Measurements from ENCODE around the gene TNFRSF8. TPM values are rescaled to one million over a fixed set of nuclear protein-coding genes. Genes with fewer than 3 reads are reported as not detected.

TNFRSF8 gene
- total and polyA plus RNA-seq, 9 of the 15 experiments (the other 6 are each of a cell fraction or from before 2014, with no cell fraction given), result 3.5 to 38.4 (median 17.1) TPM

GRCh38 chr1:12059722-12060464 is 3.2 kb upstream of the TNFRSF8 start:
- H3K27ac ChIP-seq (ENCODE audit: extremely low read depth, low read depth, low read length), result no peak overlapping the region

More at GRCh38 chr1:12059722-12060464, 3.2 kb upstream of the TNFRSF8 start:
- intact Hi-C loops (cut with micrococcal nuclease), result no loop called here
- BruUV-seq (replicated peaks), result no TSS peak
- ChIA-PET CTCF (ENCODE audit: low intra/inter-chr PET ratio) (no interaction called here), POLR2A (interaction anchor here (0.5 to 1.6 kb wide), 3 partner anchors 150 to 236 kb away, joined by 3 to 7 read pairs (median 3); no protein-coding TSS in a partner anchor)
- Histone ChIP-seq H3K9me1 (ENCODE audit: control insufficient read depth, insufficient read depth, low read length) (no peaks in the 10 kb centered on the region), H3K4me2 (ENCODE audit: insufficient read depth, low read length) (no peak overlapping the region), H3K4me3 (no peak overlapping the region), H2AFZ (ENCODE audit: low read depth, low read length) (no peak overlapping the region), H3K27me3 (ENCODE audit: control insufficient read depth in 2 of 2, insufficient read depth in 2 of 2, low read length in 2 of 2) (no peaks in the 10 kb centered on the region), H3K79me2 (ENCODE audit: control insufficient read depth, insufficient read depth, low read length) (peaks cover 17% of the 10 kb centered on the region), H3K36me3 (ENCODE audit: control insufficient read depth, insufficient read depth, low read length) (no peaks in the 10 kb centered on the region), H3K9ac (ENCODE audit: insufficient read depth in 1 of 2, low read depth in 2 of 2, low read length in 2 of 2) (no peak overlapping the region), H3K4me1 (replicated peaks in 1 of 2; ENCODE audit: control insufficient read depth in 2 of 2, insufficient read depth in 2 of 2, low read length in 2 of 2) (peaks cover 27 to 30% of the 10 kb centered on the region in 2 experiments), H3K9me3 (replicated peaks; ENCODE audit: control insufficient read depth, insufficient read depth, low read depth, low read length) (0 out of 2 replicates have a peak, but pooled peaks cover 3% of the 10 kb centered on the region), H4K20me1 (replicated peaks; ENCODE audit: control insufficient read depth, insufficient read depth, low read length) (no peaks in the 10 kb centered on the region)
- WGBS (ENCODE audit: insufficient coverage, low coverage, missing lambda C conversion rate), result 14% methylated on average over 7 of the region's 7 CpGs
- in situ Hi-C loops (cut with MboI), result no loop called here
- TF ChIP-seq ZZZ3 (IDR thresholded peaks at IDR 0.05) (no peak), RBM22 (IDR thresholded peaks at IDR 0.05; ENCODE audit: low read depth, low read length, poor library complexity, severe bottlenecking) (no peak), NFIX (CRISPR knock-in tag; IDR thresholded peaks at IDR 0.05; ENCODE audit: low read depth) (no peak), ATF2 (CRISPR knock-in tag; IDR thresholded peaks at IDR 0.05) (no peak), HMGXB4 (CRISPR knock-in tag; IDR thresholded peaks at IDR 0.05) (no peak)
- FAIRE-seq (no peak), DNase-seq (ENCODE audit: extremely low read depth in 1 of 4, low spot score in 3 of 4) (no peak), ATAC-seq (no peak)
